HG02759 (cell line): Measurements from ENCODE around the gene RTL1.

Source experiments
- ATAC-seq: cut with Tn5 transposase; IDR thresholded peaks from one replicate; pipeline ENCODE4 v1.9.1; 2021; ENCODE audit warnings: mild to moderate bottlenecking, moderate library complexity; ENCODE audit not compliant: unreplicated experiment

RTL1 gene

DNA sequence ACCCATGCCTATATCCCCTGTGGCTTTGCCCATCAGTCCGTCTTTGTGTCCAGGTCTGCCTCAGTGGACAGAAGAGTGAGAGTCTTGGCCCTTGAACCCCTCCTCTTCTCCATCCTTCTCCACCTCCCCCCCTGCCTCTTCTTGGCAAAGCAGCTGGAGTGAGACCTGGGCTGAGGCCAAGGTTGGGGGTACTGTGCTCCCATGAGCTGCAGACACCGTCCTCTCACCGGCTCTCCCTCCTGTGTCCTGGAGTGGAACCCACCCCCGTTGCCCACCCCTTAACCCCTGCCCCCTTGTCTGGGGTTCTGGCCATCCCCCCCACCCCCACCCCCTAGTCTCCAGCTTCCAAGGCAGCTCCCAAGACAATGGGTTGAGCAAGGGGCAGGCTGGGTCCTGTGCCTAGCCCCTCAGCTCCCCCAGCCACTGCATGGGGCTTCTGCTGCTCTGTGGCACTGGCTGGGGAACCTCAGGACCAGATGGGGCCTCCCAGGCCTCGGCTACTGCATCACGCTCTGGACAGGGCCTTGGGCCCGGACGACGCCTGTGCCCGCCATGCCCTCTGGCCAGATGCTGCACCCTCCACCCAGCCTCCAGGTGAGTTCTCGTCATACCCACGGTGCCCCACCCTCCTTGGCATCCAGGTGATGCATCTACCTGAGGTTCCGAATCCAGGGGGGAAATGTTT lies 35.7 kb downstream of the RTL1 start:
- ATAC-seq: no peak

DNA sequence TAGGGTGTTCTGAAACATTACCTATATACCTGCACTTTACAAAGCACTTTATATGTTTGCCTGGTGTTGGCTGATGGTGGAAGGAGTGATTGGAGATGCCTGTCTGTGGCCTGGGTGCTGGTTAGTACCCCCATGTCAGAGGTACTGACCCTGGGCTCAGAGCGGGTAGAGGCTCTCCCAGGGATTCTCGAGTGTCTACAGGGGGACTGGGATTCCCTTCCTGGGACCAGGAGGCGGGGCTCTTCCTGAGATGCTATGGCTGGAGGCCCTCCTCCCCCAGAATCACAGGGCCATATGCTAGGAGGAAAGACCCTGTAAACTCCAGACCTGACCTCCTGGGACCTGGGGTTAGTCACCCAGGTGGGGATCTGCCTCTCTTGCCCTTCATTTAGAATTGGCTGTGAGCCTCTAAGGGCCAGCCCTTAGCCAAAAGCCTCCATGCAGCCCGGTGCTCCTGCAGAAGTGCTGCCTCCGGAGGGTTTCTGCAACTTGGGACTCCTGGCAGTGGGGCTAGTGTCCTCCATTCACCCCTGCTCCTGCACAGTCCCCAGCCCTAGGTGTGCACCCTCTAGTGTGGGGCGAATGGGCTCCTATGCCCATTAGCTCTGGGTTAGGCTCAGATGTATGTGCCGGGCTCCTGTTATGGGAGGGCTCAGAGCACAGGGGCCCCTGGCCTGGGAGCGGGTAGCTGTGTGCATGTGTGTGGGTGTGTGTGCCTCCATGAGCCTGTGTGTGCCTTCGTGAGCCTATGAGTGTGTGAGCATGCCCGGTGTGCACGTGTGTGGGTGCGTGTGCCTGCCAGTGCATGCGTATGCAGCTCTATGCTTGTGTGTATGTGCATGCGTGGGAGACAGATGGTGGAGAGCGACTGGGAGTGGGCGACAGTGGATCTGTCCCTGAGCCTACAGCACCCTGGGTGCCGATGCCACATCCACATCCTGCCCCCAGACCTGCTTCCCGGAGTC lies 36.6 kb downstream of the RTL1 start:
- ATAC-seq: no peak

DNA sequence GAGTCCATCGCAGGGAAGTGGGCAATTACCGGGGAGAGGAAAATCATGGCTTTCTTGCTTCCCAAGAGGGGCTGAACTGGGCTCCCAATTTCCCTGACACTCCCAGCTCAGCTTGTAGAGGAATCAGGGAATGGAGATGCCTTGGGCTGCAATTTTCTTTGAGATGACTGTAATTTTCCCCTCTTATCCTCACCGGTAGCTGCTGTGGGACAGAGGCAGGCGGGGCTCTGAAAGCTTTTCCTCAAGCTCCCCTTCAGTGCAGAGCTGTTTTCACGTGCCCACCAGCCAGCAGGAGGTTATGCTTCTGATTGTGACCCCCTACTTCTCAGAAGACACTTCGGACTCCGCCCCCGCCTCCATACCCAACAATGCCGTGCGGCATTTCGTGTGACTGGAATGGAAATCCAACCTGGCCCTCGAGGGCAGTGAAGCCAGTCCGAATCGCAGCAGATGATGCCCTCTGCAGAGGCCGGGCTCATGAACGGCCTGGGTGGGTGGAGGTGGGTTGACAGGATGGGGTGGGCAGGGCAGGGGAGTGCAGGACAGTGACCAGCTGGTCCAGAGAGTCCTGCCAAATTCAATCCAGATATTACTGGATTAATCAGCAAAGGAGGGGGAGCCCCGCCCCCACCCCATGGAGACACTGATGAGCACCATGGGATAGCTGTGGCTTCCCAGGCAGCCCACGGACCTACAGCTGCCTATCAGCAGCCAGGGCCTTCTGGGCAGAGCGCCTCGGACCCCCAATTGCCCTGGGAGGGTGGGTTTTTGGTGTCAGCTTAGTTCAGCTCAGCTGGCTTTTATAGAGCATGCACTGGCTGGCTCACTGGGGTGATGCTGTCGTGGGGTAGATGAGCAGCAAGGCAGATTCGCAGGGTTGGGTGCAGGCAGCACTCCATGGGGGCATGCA lies 37.6 kb downstream of the RTL1 start:
- ATAC-seq: no peak

DNA sequence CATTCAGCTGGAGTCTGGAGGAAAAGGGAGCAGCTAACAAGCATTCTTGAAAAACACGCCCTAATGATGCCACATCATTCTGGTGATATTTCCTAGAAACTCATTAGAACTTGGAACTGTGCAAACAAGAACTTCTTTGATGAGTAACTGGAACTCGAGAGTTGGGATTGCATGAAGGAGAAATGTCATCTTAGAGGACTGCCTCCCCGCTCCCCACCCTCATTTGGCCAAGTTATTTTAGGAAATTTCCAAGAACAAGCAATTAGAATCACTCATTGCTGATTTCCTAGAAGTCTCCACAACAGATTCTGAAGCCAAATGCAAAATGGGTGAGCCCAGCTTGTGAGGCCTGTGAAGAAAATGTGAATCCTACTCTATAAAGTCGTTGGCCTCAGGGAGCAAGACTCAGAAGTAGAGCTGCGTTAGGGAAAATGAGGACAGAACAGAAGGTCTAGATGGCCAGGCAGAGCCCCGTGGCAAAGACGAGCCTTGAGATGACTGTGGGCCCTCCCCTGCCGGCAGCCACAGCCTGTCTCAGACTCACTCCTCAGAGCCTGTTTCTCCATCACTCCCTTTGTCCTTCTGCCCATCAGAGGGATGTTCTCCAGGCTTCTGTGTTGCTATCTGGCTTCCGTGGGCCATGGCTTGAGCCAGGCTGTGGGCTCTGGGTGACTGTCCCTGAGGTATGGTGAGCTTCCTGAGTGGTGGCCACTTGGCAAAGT lies 38.4 kb downstream of the RTL1 start:
- no peak for ATAC-seq

DNA sequence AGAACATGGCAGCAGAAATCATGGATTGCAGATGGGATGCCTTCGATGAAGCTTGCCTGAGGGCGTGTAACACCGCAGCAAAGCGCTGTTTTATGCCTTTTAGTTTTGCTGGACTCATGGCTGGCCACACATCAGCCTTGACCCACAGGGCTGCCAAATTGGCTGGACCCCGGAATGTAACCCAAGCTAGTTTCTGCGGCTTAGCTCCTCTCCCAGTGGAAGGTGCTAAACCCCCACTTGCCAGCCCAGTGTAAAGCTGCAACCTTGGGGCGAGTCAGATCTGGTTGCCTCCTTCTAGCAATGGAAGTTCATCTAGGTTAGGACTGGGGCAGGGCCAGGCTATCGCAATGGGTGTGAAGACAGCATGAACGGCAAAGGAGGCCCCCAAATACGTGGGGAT lies 39.3 kb downstream of the RTL1 start:
- ATAC-seq: no peak

DNA sequence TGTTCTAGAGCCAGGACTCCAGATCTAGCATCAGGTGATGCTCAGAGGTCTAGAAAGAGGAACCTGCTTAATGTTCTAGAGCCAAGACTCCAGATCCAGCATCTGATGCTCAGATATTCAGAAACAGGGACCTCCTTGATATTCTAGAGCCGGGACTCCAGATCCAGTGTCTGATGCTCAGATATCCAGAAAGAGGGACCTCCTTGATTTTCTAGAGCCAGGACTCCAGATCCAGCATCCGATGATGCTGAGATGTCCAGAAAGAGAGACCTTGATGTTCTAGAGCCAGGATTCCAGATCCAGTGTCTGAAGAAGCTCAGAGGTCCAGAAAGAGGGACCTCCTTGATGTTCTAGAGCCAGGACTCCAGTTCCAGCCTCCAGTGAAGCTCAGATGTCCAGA lies 40.7 kb downstream of the RTL1 start:
- ATAC-seq: no peak

DNA sequence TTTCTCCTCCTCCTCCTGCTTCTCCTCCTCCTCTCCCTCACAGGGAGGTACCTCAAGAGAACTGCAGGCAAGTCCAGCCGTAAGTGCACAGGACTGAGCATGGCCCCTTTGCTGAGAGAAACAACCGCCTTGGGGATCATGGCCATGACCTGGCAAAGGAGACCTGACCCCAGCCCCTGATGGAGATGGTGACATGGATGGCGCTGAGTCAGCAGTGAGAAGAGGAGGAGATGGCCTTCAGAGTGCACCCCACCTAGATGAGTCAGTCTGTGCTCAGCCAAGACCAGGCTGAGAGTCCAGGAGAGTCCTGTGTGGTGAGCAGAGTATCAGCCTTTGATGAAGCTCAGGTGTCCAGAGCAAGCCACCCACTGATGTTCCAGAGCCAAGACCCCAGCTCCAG lies 41.2 kb downstream of the RTL1 start:
- no peak for ATAC-seq

DNA sequence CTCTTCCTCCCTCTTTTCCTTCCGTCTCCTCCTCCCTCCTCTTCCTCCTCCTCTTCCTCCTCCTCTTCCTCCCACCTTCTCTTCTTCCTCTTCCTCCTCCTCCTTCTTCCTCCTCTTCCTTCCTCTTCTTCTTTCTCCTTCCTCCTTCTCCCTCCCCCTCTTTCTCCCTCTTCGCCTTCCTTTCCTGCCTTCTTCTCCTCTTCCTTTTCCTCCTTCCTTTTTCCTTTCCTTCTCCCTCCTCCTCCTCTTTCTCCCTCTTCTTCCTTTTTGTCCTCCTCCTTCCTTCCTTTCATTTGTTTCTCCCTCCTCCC lies 41.6 kb downstream of the RTL1 start:
- no peak for ATAC-seq

DNA sequence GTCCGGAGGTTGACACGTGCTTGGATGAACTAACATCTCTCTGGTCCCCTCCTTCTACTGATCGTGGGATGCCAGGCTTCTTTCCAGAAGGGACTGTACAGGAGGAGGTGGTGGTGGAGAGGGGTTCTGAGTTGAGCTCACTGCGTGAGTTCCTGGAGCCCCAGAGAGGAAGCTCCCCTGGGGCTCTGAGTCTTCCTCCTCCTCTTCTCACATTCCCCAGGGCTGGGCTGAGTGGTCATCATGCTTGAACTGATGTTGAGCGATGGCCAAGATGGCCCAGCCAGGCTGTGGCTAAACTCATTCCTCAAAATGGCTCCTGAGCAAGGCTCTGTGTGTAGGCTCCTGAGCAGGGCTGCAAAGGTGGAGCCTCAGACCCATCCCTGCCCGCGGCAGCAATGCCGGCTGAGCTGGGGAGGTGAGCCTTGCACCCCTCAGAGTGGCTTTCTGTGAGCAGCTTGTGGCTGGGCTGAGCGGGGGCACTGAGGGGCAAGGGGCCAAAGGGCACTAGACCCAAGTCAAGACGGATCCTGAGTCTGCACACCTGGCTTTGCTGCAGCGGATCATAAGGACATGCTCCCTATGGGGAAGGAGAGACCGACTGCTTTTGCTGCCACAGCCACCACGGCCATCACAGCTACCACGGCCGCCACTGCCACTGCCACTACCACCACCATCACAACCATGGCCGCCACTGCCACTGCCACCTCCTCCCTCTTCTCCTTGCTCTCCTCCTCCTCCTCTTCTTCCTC lies 42.2 kb downstream of the RTL1 start:
- ATAC-seq: no peak

DNA sequence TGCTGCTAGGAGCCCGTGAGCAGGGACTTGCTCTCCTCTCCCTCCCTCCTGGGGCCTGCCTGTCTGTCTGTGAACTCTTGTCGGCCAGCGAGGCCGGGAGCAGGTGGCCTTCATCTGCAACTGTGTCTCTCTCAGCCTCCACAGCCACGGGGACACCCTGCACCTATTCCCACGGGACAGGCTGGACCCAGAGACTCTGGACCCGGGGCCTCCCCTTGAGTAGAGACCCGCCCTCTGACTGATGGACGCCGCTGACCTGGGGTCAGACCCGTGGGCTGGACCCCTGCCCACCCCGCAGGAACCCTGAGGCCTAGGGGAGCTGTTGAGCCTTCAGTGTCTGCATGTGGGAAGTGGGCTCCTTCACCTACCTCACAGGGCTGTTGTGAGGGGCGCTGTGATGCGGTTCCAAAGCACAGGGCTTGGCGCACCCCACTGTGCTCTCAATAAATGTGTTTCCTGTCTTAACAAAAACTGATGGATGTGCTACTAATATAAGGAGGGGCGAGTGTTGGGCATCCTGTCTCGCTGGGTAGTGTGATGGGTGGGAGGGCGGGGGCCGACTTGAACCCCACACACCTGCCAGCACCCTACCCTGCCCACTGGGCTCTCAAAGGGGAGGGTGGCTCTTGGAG lies 42.9 kb downstream of the RTL1 start:
- no peak for ATAC-seq

DNA sequence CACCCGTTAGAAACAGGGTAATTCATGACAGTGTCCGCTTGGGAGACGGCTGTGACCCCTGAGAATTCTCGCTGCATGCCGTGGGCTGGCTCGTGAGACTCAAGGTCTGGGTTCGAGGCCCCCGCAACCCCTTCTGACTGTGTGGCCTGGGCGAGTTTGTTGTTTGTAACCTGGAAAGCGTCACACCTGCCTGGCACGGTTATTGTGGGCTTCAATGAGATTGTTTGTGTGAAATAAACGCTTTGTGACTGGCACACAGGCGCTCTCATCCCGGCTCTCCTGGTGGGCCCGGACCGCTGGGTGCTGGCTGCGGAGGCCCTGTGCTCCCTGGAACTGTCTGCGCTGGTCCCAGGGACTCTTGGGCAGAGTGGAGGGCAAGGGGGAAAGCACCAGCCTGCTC lies 43.7 kb downstream of the RTL1 start:
- no peak for ATAC-seq

DNA sequence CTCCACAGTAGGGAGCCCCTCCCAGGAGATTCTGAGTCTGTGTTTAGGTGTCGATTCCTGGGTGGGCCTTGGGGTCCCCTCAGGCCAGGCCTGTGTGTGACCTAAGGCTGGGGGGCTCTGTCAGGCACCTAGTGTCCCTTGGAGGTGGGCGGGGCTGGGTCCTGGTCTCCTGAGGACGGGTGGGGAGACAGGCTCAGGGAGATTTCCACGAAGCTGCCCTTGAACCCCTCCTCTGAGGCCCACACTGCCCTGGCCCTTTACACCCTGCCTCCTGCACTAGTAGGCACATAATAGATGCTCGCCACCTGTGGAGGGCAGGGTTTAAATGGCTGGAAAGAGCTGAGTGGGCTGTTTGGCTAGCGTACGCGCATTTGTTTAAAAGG lies 44.7 kb downstream of the RTL1 start:
- ATAC-seq: no peak

DNA sequence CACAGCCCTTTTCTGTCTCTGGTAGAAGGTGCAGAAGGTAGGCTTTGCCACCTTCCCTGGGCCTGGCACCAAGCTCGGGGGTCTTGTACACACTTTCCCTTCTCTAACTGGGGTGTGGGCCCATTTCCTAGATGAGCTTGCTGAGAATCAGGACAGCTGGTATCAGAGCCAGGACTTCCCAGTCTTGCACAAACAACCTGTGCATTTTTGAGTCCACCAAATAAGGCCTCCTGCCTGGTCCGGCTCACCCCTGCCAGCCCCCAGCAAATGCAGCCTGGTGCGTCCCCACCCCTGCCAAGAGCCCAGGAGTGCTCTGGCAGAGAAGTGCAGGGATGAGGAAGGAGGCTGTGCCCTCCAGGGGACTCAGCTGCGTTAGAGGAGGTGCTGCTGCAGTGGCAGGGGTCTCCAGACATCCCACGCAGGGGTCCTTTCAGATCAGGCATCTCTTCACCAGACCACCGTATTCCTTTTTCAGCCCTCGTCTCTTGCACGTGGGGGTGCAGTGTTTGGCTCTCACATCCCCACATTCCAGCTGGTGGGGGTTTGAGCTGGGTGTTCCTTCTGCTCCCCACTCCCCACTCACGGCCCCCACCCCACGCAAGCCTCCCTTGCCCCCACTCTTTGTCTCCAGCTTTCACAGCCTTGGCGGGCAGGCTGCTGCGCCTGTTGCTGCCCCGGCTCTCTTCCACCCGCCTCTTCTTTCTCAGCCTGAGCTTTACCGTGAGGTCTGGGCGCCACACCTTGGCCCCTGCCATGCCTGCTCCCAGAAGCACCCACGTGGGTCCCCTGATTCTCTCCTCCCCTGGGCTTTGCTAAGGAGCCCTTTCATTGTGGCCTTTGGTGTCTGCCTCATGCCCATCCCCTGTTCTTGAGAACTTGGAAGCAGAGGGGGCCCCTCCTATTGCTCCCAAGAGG lies 45.3 kb downstream of the RTL1 start:
- no peak for ATAC-seq

DNA sequence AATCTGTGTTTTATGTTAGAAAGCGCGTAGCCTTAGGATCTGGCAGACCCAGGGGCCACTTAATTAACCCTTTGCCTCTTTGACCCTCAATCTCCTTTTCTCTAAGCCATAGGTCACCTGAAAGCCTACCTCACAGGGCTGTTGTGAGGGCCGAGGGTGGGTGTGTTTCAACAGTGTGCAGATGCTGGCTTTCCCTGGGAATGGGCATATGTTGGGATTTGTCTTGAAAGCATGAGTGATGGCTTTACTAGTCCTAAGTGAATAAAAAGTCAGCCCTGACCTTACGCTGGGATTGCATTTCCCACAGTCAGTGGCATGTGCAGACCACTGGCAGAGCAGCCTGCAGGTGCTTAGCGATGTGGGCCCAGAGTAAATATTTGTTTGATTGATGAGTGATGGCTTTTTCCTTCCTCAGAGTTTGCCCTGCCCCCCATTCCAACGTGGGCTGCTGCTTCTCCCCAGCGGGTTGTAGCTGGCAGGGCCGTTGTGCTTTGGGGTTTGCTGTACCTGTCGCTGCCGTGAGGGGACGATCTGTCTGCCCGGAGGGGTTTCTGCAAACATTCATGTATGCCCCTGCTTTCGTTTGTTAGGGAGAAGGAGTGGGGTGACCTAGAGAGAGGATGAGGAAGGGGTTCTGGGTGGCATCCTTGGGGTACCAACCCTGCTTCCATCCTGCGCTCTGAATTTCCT lies 46.1 kb downstream of the RTL1 start:
- ATAC-seq: no peak

DNA sequence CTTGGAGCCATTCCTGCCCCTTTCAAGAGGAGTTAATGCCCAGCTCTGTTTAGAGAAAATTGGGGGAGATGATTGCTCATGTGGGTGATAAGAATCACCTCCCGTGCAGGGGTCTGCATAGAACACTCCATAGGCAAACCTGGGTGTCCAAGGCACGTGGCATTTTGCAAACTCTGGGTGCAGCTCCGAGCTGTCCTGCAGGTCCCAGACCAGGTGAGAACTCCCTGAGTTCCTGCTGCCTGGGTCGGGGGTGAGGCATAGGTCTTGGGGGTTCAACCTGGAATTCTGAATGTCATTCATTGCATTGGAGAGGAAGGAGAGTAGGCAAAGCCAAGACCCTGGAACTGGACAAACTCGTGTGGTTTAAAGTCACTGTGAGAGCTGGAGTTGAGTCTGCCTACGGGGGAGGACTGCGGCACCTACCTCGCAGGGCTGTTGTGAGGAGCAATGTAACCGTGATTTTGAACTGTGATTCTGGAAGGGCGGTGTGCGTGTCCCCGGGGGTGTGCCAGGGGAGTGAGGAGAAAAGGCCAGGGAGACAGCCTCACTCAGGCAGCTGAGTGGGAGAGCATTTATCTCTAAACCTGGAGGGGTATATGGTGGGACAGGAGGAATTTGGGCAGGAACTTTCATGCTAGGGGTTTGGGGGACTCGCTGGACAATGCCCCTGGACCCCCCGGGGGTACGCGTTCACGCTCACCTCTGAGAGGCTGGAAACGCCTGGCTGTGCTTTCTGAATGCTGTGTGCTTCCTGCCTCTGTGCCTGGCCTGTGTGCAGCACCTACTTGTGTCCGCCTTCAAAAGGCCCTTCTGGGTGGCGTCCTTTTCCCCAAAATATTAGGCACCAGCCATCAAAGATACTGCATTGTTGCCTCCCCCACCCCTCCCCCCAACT lies 47.2 kb downstream of the RTL1 start:
- ATAC-seq: no peak

DNA sequence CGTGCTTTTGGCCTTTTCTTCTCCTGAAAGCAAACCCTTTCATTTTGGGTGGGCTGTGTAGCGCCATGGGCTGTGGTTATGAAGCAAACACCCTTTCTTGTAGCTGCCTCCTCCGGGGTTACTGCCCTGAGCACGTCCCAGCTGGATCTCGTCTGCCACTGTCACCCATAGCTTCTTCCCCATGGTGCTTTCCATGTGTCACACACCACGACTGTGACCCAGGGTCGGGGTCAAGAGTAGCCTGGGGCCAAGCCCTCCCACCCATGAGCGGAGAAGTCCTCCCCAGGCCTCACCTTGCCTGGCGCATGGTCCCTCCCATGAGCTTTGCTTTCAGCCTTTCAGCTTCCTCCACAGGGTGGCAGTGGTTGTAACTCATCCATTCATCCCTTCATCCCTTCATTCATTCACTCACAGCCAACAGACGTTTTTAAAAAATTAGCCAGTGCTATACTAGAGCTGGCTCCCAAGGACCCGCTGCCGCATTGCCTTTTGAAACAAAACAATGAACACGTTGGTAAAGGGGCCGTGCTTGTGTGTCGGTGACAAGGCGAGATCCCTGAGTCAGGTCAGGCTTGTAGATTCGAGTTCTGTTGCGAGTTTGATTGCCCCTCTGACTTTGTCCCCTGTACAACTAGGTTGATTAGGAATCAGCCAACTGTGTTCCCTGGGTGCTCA lies 48.1 kb downstream of the RTL1 start:
- no peak for ATAC-seq
